GM21381 (cell line): Measurements from ENCODE around the gene REX1BD.
"Not testable (repeated sequence)": the region's sequence is repeated elsewhere in the genome, so short reads cannot be mapped to it uniquely, and the experiment has no call there.

Experiments used
- ATAC-seq: cut with Tn5 transposase; IDR thresholded peaks from one replicate; pipeline ENCODE4 v1.9.1; 2021; ENCODE audit warnings: mild to moderate bottlenecking, moderate library complexity; ENCODE audit not compliant: unreplicated experiment

Gene REX1BD

GRCh38 chr19:18600692-18601397 is 12.2 kb downstream of the REX1BD start:
- ATAC-seq: not testable (repeated sequence)

- no peak for ATAC-seq
Observed at GRCh38 chr19:18601875-18602274, 13.3 kb downstream of the REX1BD start.

- ATAC-seq: no peak
Observed at GRCh38 chr19:18603255-18603957, 14.8 kb downstream of the REX1BD start.

- ATAC-seq: no peak
Observed at GRCh38 chr19:18603958-18604819, 15.6 kb downstream of the REX1BD start.

- ATAC-seq: no peak
Observed at GRCh38 chr19:18604820-18605159, 16.2 kb downstream of the REX1BD start.

- no peak for ATAC-seq
Observed at GRCh38 chr19:18605196-18605545, 16.6 kb downstream of the REX1BD start.

GRCh38 chr19:18605546-18606280 is 17.1 kb downstream of the REX1BD start:
- no peak for ATAC-seq

- ATAC-seq: no peak
Observed at GRCh38 chr19:18606281-18607225, 18.0 kb downstream of the REX1BD start, which contains the start of gene CRLF1. TSS of gene CRLF1 (minus strand) at chr19:18606799. CDS start at chr19:18606656, 143 bp downstream.

GRCh38 chr19:18607226-18608101 is 18.9 kb downstream of the REX1BD start:
- ATAC-seq: no peak

- ATAC-seq: no peak
Observed at GRCh38 chr19:18608102-18608804, 19.7 kb downstream of the REX1BD start.

GRCh38 chr19:18608805-18609716 is 20.5 kb downstream of the REX1BD start:
- ATAC-seq: no peak

- no peak for ATAC-seq
Observed at GRCh38 chr19:18609717-18610051, 21.1 kb downstream of the REX1BD start.

- ATAC-seq: no peak
Observed at GRCh38 chr19:18610245-18610555, 21.6 kb downstream of the REX1BD start.

- no peak for ATAC-seq
Observed at GRCh38 chr19:18610556-18611326, 22.1 kb downstream of the REX1BD start.

- no peak for ATAC-seq
Observed at GRCh38 chr19:18611327-18612050, 22.9 kb downstream of the REX1BD start.
